Ishikawa (cell line): ENCODE results near the gene TPD52L1.

Source experiments
- CEBPB ChIP-seq: IDR thresholded peaks from 2 replicates; pipeline ENCODE4 v1.6.1; 2012
- CREB1 ChIP-seq: IDR thresholded peaks from 2 replicates; pipeline ENCODE4 v1.6.1; 2012; ENCODE audit warnings: low read depth
- EGR1 ChIP-seq: IDR thresholded peaks from 2 replicates; pipeline ENCODE4 v1.6.1; 2012
- EP300 ChIP-seq: IDR thresholded peaks from 2 replicates; pipeline ENCODE4 v1.6.1; 2012; ENCODE audit warnings: borderline replicate concordance
- FOXM1 ChIP-seq: IDR thresholded peaks from 2 replicates; pipeline ENCODE4 v1.6.1; 2012; ENCODE audit warnings: low read depth, borderline replicate concordance
- MAX ChIP-seq: IDR thresholded peaks from 2 replicates; pipeline ENCODE4 v1.6.1; 2012
- NFIC ChIP-seq: IDR thresholded peaks from 2 replicates; pipeline ENCODE4 v1.6.1; 2012
- RAD21 ChIP-seq: IDR thresholded peaks from 2 replicates; pipeline ENCODE4 v1.6.1; 2012; ENCODE audit warnings: low read depth
- TAF1 ChIP-seq: IDR thresholded peaks from 2 replicates; pipeline ENCODE4 v1.6.1; 2012; ENCODE audit warnings: low read depth, mild to moderate bottlenecking
- TCF12 ChIP-seq: IDR thresholded peaks from 2 replicates; pipeline ENCODE4 v1.6.1; 2012; ENCODE audit warnings: low read depth
- TEAD4 ChIP-seq: IDR thresholded peaks from 2 replicates; pipeline ENCODE4 v1.6.1; 2012
- USF1 ChIP-seq: IDR thresholded peaks from 2 replicates; pipeline ENCODE4 v1.6.1; 2012
- YY1 ChIP-seq: IDR thresholded peaks from 2 replicates; pipeline ENCODE4 v1.6.1; 2012; ENCODE audit warnings: low read depth
- ZBTB7A ChIP-seq: IDR thresholded peaks from 2 replicates; pipeline ENCODE4 v1.6.1; 2012; ENCODE audit warnings: low read depth
- TF ChIP-seq, protein P1 (sequence below): IDR thresholded peaks from 2 replicates; pipeline ENCODE4 v1.6.1; 2012; ENCODE audit warnings: low read depth, mild to moderate bottlenecking

The TPD52L1 gene

DNA sequence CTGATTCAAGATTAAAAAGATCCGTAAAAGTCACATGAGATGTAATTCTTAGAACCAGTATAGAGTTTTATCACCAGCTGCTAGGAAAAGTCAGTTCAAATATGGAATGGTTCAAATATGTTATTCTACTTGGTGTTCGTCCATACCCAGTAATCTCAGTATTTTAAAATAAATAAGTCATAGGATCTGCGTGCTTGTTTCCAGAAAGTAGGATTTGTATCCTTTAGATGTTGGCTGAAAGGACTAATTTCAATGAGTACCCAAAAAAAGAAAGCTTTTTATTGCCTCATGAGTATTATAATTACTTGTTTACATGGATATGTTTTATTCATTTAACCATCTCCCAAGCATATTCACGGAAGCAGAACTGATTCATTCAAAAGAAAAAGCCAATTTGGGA is 12.2 kb downstream of the TPD52L1 start:
- TF ChIP-seq, protein P1, sequence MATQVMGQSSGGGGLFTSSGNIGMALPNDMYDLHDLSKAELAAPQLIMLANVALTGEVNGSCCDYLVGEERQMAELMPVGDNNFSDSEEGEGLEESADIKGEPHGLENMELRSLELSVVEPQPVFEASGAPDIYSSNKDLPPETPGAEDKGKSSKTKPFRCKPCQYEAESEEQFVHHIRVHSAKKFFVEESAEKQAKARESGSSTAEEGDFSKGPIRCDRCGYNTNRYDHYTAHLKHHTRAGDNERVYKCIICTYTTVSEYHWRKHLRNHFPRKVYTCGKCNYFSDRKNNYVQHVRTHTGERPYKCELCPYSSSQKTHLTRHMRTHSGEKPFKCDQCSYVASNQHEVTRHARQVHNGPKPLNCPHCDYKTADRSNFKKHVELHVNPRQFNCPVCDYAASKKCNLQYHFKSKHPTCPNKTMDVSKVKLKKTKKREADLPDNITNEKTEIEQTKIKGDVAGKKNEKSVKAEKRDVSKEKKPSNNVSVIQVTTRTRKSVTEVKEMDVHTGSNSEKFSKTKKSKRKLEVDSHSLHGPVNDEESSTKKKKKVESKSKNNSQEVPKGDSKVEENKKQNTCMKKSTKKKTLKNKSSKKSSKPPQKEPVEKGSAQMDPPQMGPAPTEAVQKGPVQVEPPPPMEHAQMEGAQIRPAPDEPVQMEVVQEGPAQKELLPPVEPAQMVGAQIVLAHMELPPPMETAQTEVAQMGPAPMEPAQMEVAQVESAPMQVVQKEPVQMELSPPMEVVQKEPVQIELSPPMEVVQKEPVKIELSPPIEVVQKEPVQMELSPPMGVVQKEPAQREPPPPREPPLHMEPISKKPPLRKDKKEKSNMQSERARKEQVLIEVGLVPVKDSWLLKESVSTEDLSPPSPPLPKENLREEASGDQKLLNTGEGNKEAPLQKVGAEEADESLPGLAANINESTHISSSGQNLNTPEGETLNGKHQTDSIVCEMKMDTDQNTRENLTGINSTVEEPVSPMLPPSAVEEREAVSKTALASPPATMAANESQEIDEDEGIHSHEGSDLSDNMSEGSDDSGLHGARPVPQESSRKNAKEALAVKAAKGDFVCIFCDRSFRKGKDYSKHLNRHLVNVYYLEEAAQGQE = no peak
- TF ChIP-seq FOXM1 = no peak
- no peak for TF ChIP-seq USF1
- no peak for TF ChIP-seq YY1
- TF ChIP-seq RAD21 = no peak
- TF ChIP-seq NFIC = no peak
- no peak for TF ChIP-seq MAX
- no peak for TF ChIP-seq ZBTB7A
- TF ChIP-seq TEAD4 = no peak
- TF ChIP-seq EGR1 = no peak
- TF ChIP-seq CEBPB = no peak
- TF ChIP-seq TAF1 = no peak
- TF ChIP-seq TCF12 = no peak
- no peak for TF ChIP-seq EP300
- TF ChIP-seq CREB1 = no peak

DNA sequence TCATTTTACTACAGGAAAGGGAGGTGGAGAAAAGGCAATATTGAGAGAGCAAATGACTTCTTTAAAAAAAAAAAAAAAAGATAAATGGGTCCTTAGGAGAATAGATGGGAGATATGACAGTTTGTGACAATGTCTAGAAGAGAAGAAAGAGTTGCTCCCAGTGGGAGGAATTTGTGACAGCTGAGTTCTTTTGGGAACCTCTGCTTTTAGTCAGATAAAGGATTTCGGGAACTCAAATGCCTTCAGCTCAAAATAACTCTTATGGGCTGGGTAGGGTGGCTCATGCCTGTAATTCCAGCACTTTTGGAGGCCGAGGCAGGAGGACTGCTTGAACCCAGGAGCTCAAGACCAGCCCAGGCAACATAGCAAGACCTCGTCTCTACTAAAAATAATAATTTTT is 13.1 kb downstream of the TPD52L1 start:
- TF ChIP-seq YY1 = no peak
- no peak for TF ChIP-seq TCF12

- TF ChIP-seq ZBTB7A = no peak
These were observed 14.0 kb downstream of the TPD52L1 start for GRCh38 chr6:125167579-125167978.

DNA sequence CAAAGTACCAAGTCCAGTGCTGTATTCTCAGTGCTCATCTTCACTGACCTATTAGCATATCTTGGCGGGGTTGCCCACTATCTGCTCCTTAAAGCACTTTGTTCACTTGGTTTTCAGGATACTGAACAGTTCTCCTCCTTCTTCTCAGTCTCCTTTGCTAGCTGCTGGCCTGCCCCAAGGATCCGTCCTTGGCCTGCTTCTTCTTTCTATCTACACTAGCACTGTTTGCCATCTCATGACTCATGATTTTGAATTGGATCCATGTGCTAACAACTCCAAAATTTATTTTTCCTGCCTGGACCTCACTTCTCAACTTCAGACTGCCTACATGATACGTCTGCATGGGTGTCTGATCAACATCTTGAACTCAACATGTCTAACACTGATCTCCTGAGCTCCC is 15.5 kb downstream of the TPD52L1 start:
- TF ChIP-seq, protein P1 = no peak
- TF ChIP-seq NFIC (no peak), CEBPB (no peak), USF1 (no peak), MAX (no peak), EGR1 (no peak), TEAD4 (no peak), YY1 (no peak), TAF1 (no peak), CREB1 (no peak), TCF12 (no peak), EP300 (no peak), FOXM1 (no peak)

DNA sequence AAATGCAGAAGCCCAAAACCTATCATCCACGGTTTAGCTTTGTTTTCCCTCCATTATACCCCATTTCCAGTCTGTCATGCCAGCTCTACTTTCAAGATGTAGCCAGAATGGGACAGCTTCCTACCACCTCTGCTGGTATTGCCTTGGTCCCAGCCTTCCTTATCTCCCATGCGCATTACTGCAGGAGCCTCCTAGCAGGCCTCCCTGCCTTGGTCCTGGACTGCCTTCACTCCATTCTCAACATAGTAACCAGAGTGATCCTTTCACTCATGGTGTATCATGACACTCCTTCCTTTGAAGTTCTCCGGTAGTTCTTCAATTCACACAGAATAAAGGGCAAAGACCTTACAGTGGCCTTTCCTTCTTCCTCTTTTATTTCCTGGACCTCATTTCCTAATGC is 15.9 kb downstream of the TPD52L1 start:
- TF ChIP-seq USF1 (no peak), ZBTB7A (no peak), CEBPB (no peak), EGR1 (no peak), MAX (no peak), RAD21 (no peak), CREB1 (no peak), FOXM1 (no peak), TEAD4 (no peak), YY1 (no peak), EP300 (no peak), TAF1 (no peak), TCF12 (no peak), NFIC (no peak)
- TF ChIP-seq, protein P1 = no peak
